ENCODE results near the gene RIBC2. TPM values are rescaled to one million over a fixed set of nuclear protein-coding genes. Genes with fewer than 3 reads are reported as not detected.

RIBC2 gene
- total and polyA plus RNA-seq, 10 of the 15 experiments (the other 5 are each of a cell fraction or from before 2014, with no cell fraction given) = 0.10 TPM; not detected in 9

DNA sequence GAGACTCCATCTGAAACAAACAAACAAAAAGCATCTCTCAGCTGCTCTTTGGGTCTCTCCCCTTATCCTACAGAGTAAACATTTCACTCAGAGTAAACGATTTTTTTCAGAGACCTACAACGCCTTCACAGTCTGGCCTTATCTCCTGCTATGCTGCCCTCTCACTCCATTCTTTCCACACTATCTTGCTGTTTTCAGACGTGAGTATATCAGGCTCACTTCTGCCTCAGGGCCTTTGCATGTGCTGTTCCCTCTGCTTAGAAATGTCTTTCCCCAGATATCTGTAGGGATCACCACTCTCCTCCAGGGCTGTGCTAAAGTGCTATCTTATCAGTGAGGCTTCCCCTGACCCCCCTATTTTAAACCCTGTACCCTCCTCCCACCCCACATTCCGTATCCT is 6.5 kb downstream of the RIBC2 start (continued):
- TF ChIP-seq EED (IDR thresholded peaks at IDR 0.05; ENCODE audit: low read depth) (no peak), PKNOX1 (IDR thresholded peaks at IDR 0.05) (no peak)

- SMC1A ChIA-PET (ENCODE audit: uncharacterized antibody, unreplicated experiment) = no interaction called here
- Histone ChIP-seq H3K27ac (ENCODE audit: control insufficient read depth, insufficient read depth) (no peak overlapping the region), H3K27me3 (replicated peaks in 1 of 2; ENCODE audit: control insufficient read depth in 2 of 2, insufficient read depth in 2 of 2, low read length in 1 of 2) (no peaks in the 10 kb centered on the region; a peak in 1 of 4 replicates), H3K4me3 (no peak overlapping the region), H3K4me1 (ENCODE audit: control insufficient read depth, insufficient read depth, low read length) (no peaks in the 10 kb centered on the region), H3K9me3 (replicated peaks; ENCODE audit: control insufficient read depth, insufficient read depth, low read length) (no peaks in the 10 kb centered on the region), H3K9ac (ENCODE audit: control insufficient read depth, insufficient read depth, low read length) (no peak overlapping the region), H3K36me3 (ENCODE audit: control insufficient read depth in 2 of 2, insufficient read depth in 2 of 2, low read length in 1 of 2) (no peaks in the 10 kb centered on the region), H2AFZ (ENCODE audit: control insufficient read depth, low read depth, low read length) (no peak overlapping the region), H3K4me2 (ENCODE audit: control insufficient read depth, insufficient read depth) (no peak overlapping the region), H4K20me1 (ENCODE audit: control insufficient read depth, insufficient read depth) (no peaks in the 10 kb centered on the region), H3K79me2 (ENCODE audit: control insufficient read depth, insufficient read depth, low read length) (no peaks in the 10 kb centered on the region)
- 90% methylated on average over 2 of the region's 2 CpGs for WGBS (ENCODE audit: insufficient coverage, insufficient replicate concordance, low lambda C conversion rate, missing lambda C conversion rate)
- in situ Hi-C loops (cut with MboI) = no loop called here
- ATAC-seq (no peak), DNase-seq (ENCODE audit: low read depth, low spot score) (no peak), FAIRE-seq (no peak)
- BruUV-seq (replicated peaks) = no TSS peak
- intact Hi-C loops (cut with micrococcal nuclease; ENCODE audit: unreplicated experiment) = no loop called here
- POLR2A ChIA-PET = no interaction called here
- RAD21 ChIA-PET (ENCODE audit: unreplicated experiment) = no interaction called here
- CTCF ChIA-PET = no interaction called here
- TF ChIP-seq CBX3 (IDR thresholded peaks at IDR 0.05; ENCODE audit: borderline replicate concordance, low read depth) (no peak), NFXL1 (IDR thresholded peaks at IDR 0.05; ENCODE audit: borderline replicate concordance) (no peak), TCF3 (IDR thresholded peaks at IDR 0.05; ENCODE audit: borderline replicate concordance, insufficient read depth, low read depth, low read length) (no peak), SUPT20H (IDR thresholded peaks at IDR 0.05; ENCODE audit: borderline replicate concordance, control insufficient read depth, low read depth, low read length) (no peak), MXI1 (IDR thresholded peaks at IDR 0.05; ENCODE audit: low read depth, low read length) (no peak), MYC (IDR thresholded peaks at IDR 0.05; ENCODE audit: insufficient read depth, insufficient read length, insufficient replicate concordance, low read length, severe bottlenecking) (no peak), SMC3 (IDR thresholded peaks at IDR 0.05; ENCODE audit: borderline replicate concordance, low read length) (no peak)
- TF ChIP-seq, protein P1, sequence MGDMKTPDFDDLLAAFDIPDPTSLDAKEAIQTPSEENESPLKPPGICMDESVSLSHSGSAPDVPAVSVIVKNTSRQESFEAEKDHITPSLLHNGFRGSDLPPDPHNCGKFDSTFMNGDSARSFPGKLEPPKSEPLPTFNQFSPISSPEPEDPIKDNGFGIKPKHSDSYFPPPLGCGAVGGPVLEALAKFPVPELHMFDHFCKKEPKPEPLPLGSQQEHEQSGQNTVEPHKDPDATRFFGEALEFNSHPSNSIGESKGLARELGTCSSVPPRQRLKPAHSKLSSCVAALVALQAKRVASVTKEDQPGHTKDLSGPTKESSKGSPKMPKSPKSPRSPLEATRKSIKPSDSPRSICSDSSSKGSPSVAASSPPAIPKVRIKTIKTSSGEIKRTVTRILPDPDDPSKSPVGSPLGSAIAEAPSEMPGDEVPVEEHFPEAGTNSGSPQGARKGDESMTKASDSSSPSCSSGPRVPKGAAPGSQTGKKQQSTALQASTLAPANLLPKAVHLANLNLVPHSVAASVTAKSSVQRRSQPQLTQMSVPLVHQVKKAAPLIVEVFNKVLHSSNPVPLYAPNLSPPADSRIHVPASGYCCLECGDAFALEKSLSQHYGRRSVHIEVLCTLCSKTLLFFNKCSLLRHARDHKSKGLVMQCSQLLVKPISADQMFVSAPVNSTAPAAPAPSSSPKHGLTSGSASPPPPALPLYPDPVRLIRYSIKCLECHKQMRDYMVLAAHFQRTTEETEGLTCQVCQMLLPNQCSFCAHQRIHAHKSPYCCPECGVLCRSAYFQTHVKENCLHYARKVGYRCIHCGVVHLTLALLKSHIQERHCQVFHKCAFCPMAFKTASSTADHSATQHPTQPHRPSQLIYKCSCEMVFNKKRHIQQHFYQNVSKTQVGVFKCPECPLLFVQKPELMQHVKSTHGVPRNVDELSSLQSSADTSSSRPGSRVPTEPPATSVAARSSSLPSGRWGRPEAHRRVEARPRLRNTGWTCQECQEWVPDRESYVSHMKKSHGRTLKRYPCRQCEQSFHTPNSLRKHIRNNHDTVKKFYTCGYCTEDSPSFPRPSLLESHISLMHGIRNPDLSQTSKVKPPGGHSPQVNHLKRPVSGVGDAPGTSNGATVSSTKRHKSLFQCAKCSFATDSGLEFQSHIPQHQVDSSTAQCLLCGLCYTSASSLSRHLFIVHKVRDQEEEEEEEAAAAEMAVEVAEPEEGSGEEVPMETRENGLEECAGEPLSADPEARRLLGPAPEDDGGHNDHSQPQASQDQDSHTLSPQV (IDR thresholded peaks at IDR 0.05) = no peak
- TF ChIP-seq, protein P2, sequence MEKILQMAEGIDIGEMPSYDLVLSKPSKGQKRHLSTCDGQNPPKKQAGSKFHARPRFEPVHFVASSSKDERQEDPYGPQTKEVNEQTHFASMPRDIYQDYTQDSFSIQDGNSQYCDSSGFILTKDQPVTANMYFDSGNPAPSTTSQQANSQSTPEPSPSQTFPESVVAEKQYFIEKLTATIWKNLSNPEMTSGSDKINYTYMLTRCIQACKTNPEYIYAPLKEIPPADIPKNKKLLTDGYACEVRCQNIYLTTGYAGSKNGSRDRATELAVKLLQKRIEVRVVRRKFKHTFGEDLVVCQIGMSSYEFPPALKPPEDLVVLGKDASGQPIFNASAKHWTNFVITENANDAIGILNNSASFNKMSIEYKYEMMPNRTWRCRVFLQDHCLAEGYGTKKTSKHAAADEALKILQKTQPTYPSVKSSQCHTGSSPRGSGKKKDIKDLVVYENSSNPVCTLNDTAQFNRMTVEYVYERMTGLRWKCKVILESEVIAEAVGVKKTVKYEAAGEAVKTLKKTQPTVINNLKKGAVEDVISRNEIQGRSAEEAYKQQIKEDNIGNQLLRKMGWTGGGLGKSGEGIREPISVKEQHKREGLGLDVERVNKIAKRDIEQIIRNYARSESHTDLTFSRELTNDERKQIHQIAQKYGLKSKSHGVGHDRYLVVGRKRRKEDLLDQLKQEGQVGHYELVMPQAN (conservative IDR thresholded peaks at IDR 0.05) = no peak
- TF ChIP-seq, protein P3, sequence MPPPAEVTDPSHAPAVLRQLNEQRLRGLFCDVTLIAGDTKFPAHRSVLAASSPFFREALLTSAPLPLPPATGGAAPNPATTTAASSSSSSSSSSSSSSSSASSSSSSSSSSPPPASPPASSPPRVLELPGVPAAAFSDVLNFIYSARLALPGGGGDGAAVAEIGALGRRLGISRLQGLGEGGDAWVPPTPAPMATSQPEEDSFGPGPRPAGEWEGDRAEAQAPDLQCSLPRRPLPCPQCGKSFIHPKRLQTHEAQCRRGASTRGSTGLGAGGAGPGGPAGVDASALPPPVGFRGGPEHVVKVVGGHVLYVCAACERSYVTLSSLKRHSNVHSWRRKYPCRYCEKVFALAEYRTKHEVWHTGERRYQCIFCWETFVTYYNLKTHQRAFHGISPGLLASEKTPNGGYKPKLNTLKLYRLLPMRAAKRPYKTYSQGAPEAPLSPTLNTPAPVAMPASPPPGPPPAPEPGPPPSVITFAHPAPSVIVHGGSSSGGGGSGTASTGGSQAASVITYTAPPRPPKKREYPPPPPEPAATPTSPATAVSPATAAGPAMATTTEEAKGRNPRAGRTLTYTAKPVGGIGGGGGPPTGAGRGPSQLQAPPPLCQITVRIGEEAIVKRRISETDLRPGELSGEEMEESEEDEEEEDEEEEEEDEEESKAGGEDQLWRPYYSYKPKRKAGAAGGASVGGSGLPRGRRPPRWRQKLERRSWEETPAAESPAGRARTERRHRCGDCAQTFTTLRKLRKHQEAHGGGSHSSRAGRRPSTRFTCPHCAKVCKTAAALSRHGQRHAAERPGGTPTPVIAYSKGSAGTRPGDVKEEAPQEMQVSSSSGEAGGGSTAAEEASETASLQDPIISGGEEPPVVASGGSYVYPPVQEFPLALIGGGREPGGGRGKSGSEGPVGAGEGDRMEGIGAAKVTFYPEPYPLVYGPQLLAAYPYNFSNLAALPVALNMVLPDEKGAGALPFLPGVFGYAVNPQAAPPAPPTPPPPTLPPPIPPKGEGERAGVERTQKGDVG (CRISPR knock-in tag; IDR thresholded peaks at IDR 0.05) = no peak
These were observed 7.0 kb downstream of the RIBC2 start for GRCh38 chr22:45420539-45420938.
